GM21515 (cell line): ENCODE results near the gene TCF3.

Experiments used
- ATAC-seq: cut with Tn5 transposase; IDR thresholded peaks from one replicate; pipeline ENCODE4 v1.9.1; 2021; ENCODE audit not compliant: unreplicated experiment

TCF3 gene

DNA sequence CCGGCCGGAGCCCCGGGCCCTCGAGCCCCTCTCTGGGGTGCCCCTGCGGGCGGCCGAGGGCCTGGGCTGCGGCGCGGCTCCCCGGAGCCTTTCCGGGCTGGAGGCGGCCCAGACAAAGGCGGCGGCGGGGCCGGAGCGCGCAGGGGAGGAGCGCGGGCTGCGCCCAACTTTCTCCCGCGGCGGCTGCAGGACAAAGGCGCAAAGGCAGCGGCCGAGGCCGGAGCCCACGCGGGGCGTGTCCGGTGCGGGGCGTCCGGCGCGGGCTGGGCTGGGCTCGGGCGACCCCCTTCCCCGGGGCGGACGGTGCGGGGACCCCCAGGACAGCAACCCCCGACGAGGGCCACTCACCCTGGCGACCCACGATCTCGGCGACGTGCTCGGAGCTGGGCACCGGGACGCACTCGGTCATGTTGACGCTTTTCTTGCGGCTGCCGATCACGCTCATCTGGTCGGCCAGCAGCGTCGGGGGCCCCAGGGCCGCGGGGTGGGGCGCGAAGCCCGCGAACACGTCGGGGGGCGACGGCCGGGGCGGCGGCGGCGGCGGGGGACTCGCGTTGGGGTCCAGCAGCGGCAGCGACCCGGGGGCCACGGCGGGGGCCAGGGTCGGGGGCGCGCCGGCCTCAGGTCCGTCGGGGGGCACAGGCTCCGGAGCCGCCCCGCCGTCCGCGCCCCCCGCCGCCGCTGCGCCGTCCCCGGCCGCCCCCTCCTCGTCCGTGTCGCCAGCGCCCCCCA, 85.1 kb downstream of the TCF3 start:
- no peak for ATAC-seq

DNA sequence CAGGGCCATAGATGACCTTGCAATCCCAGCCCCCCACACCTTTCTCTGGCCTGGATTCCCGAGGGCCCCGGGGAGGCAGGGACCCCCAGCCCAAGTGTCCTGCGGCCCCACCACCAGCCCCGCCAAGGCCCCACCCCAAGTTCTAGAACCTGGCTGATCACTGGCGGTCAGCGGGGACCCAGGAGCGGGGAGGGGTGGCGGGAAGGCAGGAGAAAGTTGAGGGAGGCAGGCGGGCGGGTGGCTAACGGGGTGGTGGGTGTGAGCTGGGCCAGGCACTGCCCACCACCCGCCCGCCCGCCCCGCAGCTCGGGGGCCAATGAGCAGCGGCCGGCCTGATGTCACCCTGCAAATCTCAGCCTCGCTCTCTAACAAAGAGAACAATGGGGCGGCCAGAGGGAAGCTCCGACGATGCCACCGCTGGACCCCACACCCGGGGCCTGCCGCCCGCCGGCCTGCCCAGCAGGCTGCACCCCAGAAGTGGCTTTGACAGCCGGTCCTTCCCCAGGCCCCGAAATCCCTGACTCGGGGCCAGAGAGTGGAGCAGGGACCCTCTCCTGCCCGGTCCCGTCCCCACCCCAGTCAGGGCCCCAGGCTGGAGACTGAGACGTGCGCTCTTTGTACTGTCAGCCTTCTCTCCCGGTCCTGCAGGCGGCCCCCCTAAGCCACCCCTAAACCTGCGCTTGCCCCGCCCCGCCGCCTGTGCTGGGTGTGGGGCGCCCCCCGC, 85.9 kb downstream of the TCF3 start:
- no peak for ATAC-seq

DNA sequence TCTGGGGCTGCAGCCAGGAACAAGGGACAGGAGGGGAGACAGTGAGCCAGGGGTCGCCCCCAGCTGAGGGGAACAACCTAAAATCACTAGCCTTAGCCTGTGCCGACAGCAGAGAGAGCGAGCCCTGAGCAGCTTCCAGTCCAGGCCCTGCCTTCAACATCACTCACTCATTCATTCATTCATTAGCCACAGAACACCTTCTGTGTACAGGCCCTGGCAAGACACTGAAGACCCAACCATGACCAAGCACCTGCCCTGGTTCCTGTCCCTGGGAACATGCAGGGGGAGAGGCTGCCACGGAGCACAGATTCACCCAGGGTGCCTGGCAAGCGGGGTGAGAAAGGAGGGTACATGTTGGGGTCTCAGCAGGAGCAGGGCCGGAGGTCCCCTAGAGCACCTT, 89.2 kb downstream of the TCF3 start:
- ATAC-seq, result no peak

DNA sequence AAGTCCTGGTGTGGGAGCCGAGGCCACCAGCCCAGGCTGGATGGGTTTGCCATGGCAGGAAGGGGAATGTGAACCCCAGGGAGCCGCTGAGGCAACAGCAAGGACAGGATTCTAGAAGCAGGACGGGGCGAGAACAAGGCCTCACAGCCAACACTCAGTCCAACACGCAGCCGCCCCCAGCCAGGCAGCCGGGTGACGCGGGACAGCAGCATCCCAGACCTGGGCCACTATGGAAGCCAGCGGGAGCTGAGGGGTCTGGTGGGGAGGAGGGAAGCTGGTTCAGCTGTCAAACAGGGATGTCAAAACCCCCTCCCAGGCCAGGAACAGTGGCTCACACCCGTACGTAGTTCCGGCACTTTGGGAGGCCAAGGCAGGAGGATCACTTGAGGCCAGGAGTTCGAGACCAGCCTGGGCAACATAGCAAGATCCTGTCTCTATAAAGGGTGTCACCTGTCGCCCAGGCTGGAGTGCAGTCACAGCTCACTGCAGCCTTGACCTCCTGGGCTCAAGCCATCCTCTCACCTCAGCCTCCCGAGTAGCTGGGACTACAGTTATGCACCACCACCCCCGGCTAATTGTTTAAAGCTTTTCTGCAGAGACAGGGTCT, 91.1 kb downstream of the TCF3 start:
- no peak for ATAC-seq

DNA sequence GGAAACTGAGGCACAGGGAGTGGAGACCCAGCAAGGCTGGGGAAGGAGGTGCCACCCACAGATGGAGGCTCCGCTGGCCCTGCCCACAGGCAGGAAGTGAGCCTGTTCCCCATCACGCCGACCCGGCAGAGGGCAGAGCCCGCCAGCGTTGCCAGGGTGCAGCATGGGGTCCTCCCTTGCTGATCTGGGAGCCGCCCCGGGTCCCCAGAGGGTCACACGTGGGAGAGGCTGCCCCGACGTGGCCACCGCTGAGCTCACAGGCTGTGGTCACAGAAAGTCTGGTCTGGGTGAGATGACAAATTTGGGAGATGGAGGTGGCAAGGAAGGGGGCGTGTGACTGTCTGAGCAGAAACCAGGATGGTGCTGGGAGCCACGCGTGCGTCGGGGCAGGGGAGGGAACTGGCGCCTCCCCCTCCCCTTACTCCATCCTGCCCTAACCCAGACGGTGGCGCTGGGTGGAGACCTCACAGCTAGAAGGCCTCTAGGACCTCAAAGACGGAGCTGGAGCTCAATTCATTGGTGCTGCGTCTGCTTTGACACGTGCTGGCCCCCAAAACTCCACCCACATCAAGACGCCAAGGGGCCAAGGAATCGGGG, 92.0 kb downstream of the TCF3 start:
- no peak for ATAC-seq
